ENCODE data around the gene HIGD2A.
"Not testable (repeated sequence)": the region's sequence is repeated elsewhere in the genome, so short reads cannot be mapped to it uniquely, and the experiment has no call there.

Gene HIGD2A

GRCh38 chr5:176407456-176408251, 19.1 kb downstream of the HIGD2A start:
- no peak overlapping the region for H3K27ac ChIP-seq
- TF ChIP-seq ZFX (IDR thresholded peaks at IDR 0.05; ENCODE audit: borderline replicate concordance), result no peak
- TF ChIP-seq CTCF (IDR thresholded peaks at IDR 0.05), result no peak

GRCh38 chr5:176408252-176408573, 19.7 kb downstream of the HIGD2A start:
- not testable (repeated sequence) for H3K27ac ChIP-seq

GRCh38 chr5:176408590-176408989, 20.0 kb downstream of the HIGD2A start:
- no peak for TF ChIP-seq CTCF (IDR thresholded peaks at IDR 0.05)
- no peak for TF ChIP-seq ZFX (IDR thresholded peaks at IDR 0.05; ENCODE audit: borderline replicate concordance)
- H3K27ac ChIP-seq, result no peak overlapping the region

DNA sequence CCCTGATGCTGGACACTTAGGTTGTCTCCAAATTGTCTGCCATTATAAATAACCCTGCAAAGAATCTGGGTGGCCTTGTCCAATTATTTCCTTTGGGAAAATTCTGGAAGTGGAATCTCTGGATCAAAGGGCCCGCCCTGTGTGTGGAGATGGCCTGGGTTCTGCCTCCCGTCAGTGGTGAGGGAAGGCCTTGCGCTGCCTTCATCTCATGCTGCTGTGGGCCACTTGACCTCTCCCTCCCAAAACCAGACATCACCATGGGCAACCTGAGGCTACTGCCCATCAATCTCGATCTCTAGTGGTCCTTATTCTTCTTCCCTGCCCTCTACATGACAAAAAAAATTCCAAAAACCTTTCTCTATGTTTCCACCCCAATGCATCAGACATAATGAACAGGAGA, 21.2 kb downstream of the HIGD2A start:
- TF ChIP-seq CTCF (IDR thresholded peaks at IDR 0.05) (no peak), ZFX (IDR thresholded peaks at IDR 0.05; ENCODE audit: borderline replicate concordance) (no peak)
- H3K27ac ChIP-seq, result no peak overlapping the region

DNA sequence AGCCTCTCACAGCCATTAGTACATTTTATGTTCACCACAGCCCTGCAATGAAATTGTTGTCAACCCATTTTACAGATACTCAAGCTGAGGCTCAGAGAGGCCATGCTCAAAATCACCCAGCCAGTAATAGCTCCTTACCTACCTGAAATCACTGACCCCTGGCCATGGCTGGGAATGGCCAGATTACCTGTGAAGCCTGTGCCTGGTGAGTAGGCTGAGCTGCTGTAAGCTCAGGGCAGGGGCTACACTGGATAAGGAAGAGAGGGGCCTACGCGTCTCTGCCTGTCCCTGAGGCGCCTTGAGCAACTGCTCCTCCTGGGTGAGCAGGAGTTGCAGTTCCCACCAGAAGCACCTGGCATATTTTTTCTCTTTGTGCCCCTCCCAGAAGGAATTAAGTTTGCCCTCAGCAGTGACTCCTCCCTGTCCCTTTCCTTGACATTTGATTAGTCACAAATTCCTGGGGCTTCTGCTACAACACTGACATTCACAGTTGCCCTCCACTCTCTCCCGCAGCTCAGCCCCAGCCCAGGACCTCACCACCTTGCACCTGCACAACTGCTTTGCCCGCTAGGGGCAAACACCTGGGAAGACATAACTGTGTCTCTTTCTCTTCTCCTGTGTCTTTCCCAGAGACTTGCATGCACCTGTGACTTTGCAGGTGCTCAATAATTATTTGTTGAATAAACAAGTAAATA, 22.1 kb downstream of the HIGD2A start:
- no peak for TF ChIP-seq ZFX (IDR thresholded peaks at IDR 0.05; ENCODE audit: borderline replicate concordance)
- no peak for TF ChIP-seq CTCF (IDR thresholded peaks at IDR 0.05)
- H3K27ac ChIP-seq, result no peak overlapping the region

DNA sequence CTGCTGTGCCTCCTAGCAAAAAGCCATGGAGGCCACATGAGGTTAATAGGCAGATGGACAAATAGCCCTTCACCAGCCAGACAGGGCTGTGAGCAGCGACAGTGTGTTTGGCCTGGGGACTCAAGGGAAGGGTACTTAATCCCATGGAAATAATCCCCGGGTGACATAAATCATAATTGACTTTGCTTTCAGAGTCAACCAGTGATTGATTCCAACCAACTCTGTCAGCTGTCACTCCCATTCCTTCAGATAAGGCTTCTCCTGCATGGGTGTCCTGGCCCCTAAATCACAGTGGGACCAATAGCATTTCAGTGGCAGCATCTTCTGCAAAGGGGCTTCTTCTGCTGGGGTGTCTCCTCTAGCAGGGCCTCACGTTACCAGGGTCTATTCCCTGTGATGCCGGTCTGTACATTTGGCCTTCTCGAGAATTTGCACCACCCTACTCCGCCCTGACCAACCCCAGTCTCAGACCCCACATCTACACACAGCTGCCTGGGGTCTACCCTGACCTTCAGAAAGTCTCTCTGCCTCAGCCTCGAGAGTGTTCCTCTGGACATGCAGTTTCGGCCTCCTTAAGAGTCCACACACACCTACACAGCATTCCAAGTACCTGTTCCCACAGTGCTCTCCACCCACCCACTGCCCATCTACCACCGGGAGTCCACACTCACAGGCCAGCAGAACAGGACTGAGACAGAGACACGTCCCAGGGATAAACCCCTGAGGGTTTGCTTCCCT, 24.1 kb downstream of the HIGD2A start:
- TF ChIP-seq CTCF (IDR thresholded peaks at IDR 0.05) (no peak), ZFX (IDR thresholded peaks at IDR 0.05; ENCODE audit: borderline replicate concordance) (no peak)
- no peak overlapping the region for H3K27ac ChIP-seq

- no peak for TF ChIP-seq ZFX (IDR thresholded peaks at IDR 0.05; ENCODE audit: borderline replicate concordance)
- no peak overlapping the region for H3K27ac ChIP-seq
Measured at GRCh38 chr5:176413255-176413565, 24.7 kb downstream of the HIGD2A start.

- TF ChIP-seq ZFX (IDR thresholded peaks at IDR 0.05; ENCODE audit: borderline replicate concordance) (no peak), CTCF (IDR thresholded peaks at IDR 0.05) (no peak)
- no peak overlapping the region for H3K27ac ChIP-seq
Measured at GRCh38 chr5:176413709-176414191, 25.2 kb downstream of the HIGD2A start.
